GM12892 (cell line): Measurements from ENCODE around the gene NAV2.

Source experiments
- POLR2A ChIP-seq: IDR thresholded peaks from 2 replicates; pipeline ENCODE4 v1.6.1; 2011; ENCODE audit warnings: low read depth, low read length, control low read depth
- TAF1 ChIP-seq: IDR thresholded peaks from 2 replicates; pipeline ENCODE4 v1.6.1; 2011; ENCODE audit warnings: low read depth, mild to moderate bottlenecking, control low read depth, low read length, borderline replicate concordance

DNA sequence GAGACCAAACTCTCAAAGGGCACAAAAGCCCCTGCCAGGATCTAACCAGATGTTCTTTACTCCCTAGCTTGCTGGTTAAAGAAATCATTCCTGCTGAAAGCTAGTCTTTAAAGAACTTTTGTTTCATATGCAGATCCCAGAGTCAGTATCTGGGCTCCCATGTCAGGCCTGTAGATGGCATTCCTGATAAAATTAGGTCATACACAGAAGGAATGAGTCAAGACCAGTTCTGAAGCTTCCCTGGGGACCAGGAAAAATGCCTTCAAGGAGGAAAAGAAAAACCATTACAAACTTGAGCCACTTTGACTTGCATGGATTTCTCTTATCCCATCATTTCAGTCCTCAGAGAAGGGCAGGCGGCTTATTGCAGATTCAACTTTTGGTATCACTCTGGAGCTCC is 441.7 kb downstream of the NAV2 start:
- no peak for TF ChIP-seq POLR2A
- TF ChIP-seq TAF1 = no peak
